ENCODE measurements around the gene ANXA2R. TPM values are rescaled to one million over a fixed set of nuclear protein-coding genes. Genes with fewer than 3 reads are reported as not detected.
A peak's percentile ranks its signal among the peaks of the same experiment; 100 is the strongest.

Gene ANXA2R
- total RNA-seq, 1 experiment from 2014 or later = 8.9 TPM

- TSS peak; percentile 39 for BruUV-seq (replicated peaks)
- no peak for TF ChIP-seq EZH2phosphoT487 (IDR thresholded peaks at IDR 0.05; ENCODE audit: borderline replicate concordance, low read length)
- no peak for TF ChIP-seq CTCF (conservative IDR thresholded peaks at IDR 0.05; ENCODE audit: low read depth, low read length)
- TF ChIP-seq EZH2 (IDR thresholded peaks at IDR 0.05; ENCODE audit: low read length, unreplicated experiment) = no peak
- Histone ChIP-seq H3K4me2 (ENCODE audit: low read length) (peak overlapping the region; percentile 91), H3K4me1 (ENCODE audit: insufficient read depth, low read length) (peaks cover 39% of the 10 kb centered on the region), H3K27ac (ENCODE audit: low read length) (peak overlapping the region; percentile 85), H3K9ac (ENCODE audit: low read length) (peak overlapping the region; percentile 77), H3K27me3 (ENCODE audit: low read length) (no peaks in the 10 kb centered on the region), H3K4me3 (ENCODE audit: low read length) (peak overlapping the region; percentile 80), H3F3A (ENCODE audit: low read length, unreplicated experiment) (peaks cover 4% of the 10 kb centered on the region), H4K20me1 (ENCODE audit: low read length) (no peaks in the 10 kb centered on the region), H3K9me2 (replicated peaks; ENCODE audit: low read length) (no peaks in the 10 kb centered on the region), H2AFZ (ENCODE audit: low read length) (peak overlapping the region; percentile 67), H3K79me2 (ENCODE audit: low read length) (peaks cover 49% of the 10 kb centered on the region), H3K9me3 (ENCODE audit: low read length) (no peaks in the 10 kb centered on the region), H3K36me3 (ENCODE audit: low read depth, low read length) (no peaks in the 10 kb centered on the region)
- ChIA-PET POLR2A (ENCODE audit: unreplicated experiment) (interaction anchor here (0.6 to 1.1 kb wide), 5 partner anchors 10 to 176 kb away, joined by 3 to 12 read pairs (median 4); no protein-coding TSS in a partner anchor), CTCF (interaction anchor here (0.6 to 1.0 kb wide), 3 partner anchors 9 to 467 kb away, joined by 3 to 5 read pairs (median 3); no protein-coding TSS in a partner anchor)
- peak; percentile 56 for DNase-seq
- peak; percentile 42 for ATAC-seq
- intact Hi-C loops (cut with micrococcal nuclease) = loop anchor here (1.0 kb wide), 2 partner anchors 9 to 67 kb away; no protein-coding TSS in a partner anchor
Measured at GRCh38 chr5:43017428-43017815, 22.7 kb downstream of the ANXA2R start.

- no TSS peak for BruUV-seq (replicated peaks)
- intact Hi-C loops (cut with micrococcal nuclease) = no loop called here
- Histone ChIP-seq H3K9me3 (ENCODE audit: low read length) (no peaks in the 10 kb centered on the region), H4K20me1 (ENCODE audit: low read length) (no peaks in the 10 kb centered on the region), H3K4me3 (ENCODE audit: low read length) (no peak overlapping the region), H3K4me2 (ENCODE audit: low read length) (peak overlapping the region; percentile 91; the same call in 1 of the 2 replicates), H3K27me3 (ENCODE audit: low read length) (no peaks in the 10 kb centered on the region), H3K36me3 (ENCODE audit: low read depth, low read length) (no peaks in the 10 kb centered on the region), H2AFZ (ENCODE audit: low read length) (no peak overlapping the region), H3K4me1 (ENCODE audit: insufficient read depth, low read length) (peaks cover 36% of the 10 kb centered on the region), H3F3A (ENCODE audit: low read length, unreplicated experiment) (peaks cover 4% of the 10 kb centered on the region), H3K9ac (ENCODE audit: low read length) (no peak overlapping the region), H3K79me2 (ENCODE audit: low read length) (peaks cover 41% of the 10 kb centered on the region), H3K27ac (ENCODE audit: low read length) (no peak overlapping the region), H3K9me2 (replicated peaks; ENCODE audit: low read length) (no peaks in the 10 kb centered on the region)
- TF ChIP-seq EZH2phosphoT487 (IDR thresholded peaks at IDR 0.05; ENCODE audit: borderline replicate concordance, low read length) = no peak
- no peak for TF ChIP-seq CTCF (conservative IDR thresholded peaks at IDR 0.05; ENCODE audit: low read depth, low read length)
- no peak for TF ChIP-seq EZH2 (IDR thresholded peaks at IDR 0.05; ENCODE audit: low read length, unreplicated experiment)
- ChIA-PET POLR2A (ENCODE audit: unreplicated experiment) (no interaction called here), CTCF (no interaction called here)
- no peak for DNase-seq
- ATAC-seq = no peak
Measured at GRCh38 chr5:43016217-43016779, 23.8 kb downstream of the ANXA2R start.

- peaks cover 25% of the 10 kb centered on the region for H3K79me2 ChIP-seq (ENCODE audit: low read length)
- H3K9me2 ChIP-seq (replicated peaks; ENCODE audit: low read length) = no peaks in the 10 kb centered on the region
- DNase-seq (no peak), ATAC-seq (no peak)
- no peaks in the 10 kb centered on the region for H3K9me3 ChIP-seq (ENCODE audit: low read length)
- H3K4me1 ChIP-seq (ENCODE audit: insufficient read depth, low read length) = peaks cover 31% of the 10 kb centered on the region
- ChIA-PET CTCF (no interaction called here), POLR2A (ENCODE audit: unreplicated experiment) (no interaction called here)
- TF ChIP-seq EZH2 (IDR thresholded peaks at IDR 0.05; ENCODE audit: low read length, unreplicated experiment) (no peak), CTCF (conservative IDR thresholded peaks at IDR 0.05; ENCODE audit: low read depth, low read length) (no peak), EZH2phosphoT487 (IDR thresholded peaks at IDR 0.05; ENCODE audit: borderline replicate concordance, low read length) (no peak)
- no peaks in the 10 kb centered on the region for H3F3A ChIP-seq (ENCODE audit: low read length, unreplicated experiment)
- intact Hi-C loops (cut with micrococcal nuclease) = no loop called here
- no TSS peak for BruUV-seq (replicated peaks)
- H3K4me2 ChIP-seq (ENCODE audit: low read length) = no peak overlapping the region
- no peaks in the 10 kb centered on the region for H3K27me3 ChIP-seq (ENCODE audit: low read length)
- no peak overlapping the region for H3K4me3 ChIP-seq (ENCODE audit: low read length)
- H4K20me1 ChIP-seq (ENCODE audit: low read length) = no peaks in the 10 kb centered on the region
- H3K27ac ChIP-seq (ENCODE audit: low read length) = no peak overlapping the region
- H2AFZ ChIP-seq (ENCODE audit: low read length) = no peak overlapping the region
- no peak overlapping the region for H3K9ac ChIP-seq (ENCODE audit: low read length)
- no peaks in the 10 kb centered on the region for H3K36me3 ChIP-seq (ENCODE audit: low read depth, low read length)
Measured at GRCh38 chr5:43014522-43014921, 25.6 kb downstream of the ANXA2R start.
